Stimulated activated CD4-positive, alpha-beta T cell treated with anti-CD3 and anti-CD28 coated beads, Interleukin-15, amount 100 ng/mL, for 48 hours (primary cell): Measurements from ENCODE around the gene RAPGEF1.
"Not testable (repeated sequence)": the region's sequence is repeated elsewhere in the genome, so short reads cannot be mapped to it uniquely, and the experiment has no call there.

ENCODE experiments used
- DNase-seq, 2 donors: peaks; one replicate each; pipeline ENCODE4 v3.0.0-alpha.2; 2020; ENCODE audit warnings: low read depth in 2 of 2

RAPGEF1 gene

GRCh38 chr9:131562032-131562959 lies 177.6 kb downstream of the RAPGEF1 start:
- DNase-seq = no peak

GRCh38 chr9:131559421-131560000 lies 180.4 kb downstream of the RAPGEF1 start:
- DNase-seq = no peak

GRCh38 chr9:131557855-131558548 lies 181.9 kb downstream of the RAPGEF1 start:
- DNase-seq = no peak

- no peak for DNase-seq
Measured at GRCh38 chr9:131555841-131556673, 183.8 kb downstream of the RAPGEF1 start.

GRCh38 chr9:131554843-131555351 lies 185.0 kb downstream of the RAPGEF1 start:
- DNase-seq = no peak

- DNase-seq = no peak
Measured at GRCh38 chr9:131554087-131554842, 185.6 kb downstream of the RAPGEF1 start.

GRCh38 chr9:131552030-131552429 lies 187.8 kb downstream of the RAPGEF1 start:
- no peak for DNase-seq

GRCh38 chr9:131550465-131550864 lies 189.4 kb downstream of the RAPGEF1 start:
- not testable (repeated sequence) for DNase-seq

- not testable (repeated sequence) for DNase-seq
Measured at GRCh38 chr9:131549186-131549585, 190.7 kb downstream of the RAPGEF1 start.

GRCh38 chr9:131546336-131547084 lies 193.4 kb downstream of the RAPGEF1 start:
- no peak for DNase-seq

- no peak for DNase-seq
Measured at GRCh38 chr9:131545786-131546335, 194.0 kb downstream of the RAPGEF1 start.

- no peak for DNase-seq
Measured at GRCh38 chr9:131545003-131545785, 194.7 kb downstream of the RAPGEF1 start, which contains the start of gene PRRT1B. TSS of gene PRRT1B (plus strand) at chr9:131545523. CDS start at chr9:131545616, 93 bp downstream.

GRCh38 chr9:131543141-131543540 lies 196.7 kb downstream of the RAPGEF1 start:
- no peak for DNase-seq

- DNase-seq = no peak
Measured at GRCh38 chr9:131539223-131539923, 200.5 kb downstream of the RAPGEF1 start.

- DNase-seq = no peak
Measured at GRCh38 chr9:131537946-131538345, 201.9 kb downstream of the RAPGEF1 start.

GRCh38 chr9:131534721-131535237 lies 205.1 kb downstream of the RAPGEF1 start:
- no peak for DNase-seq

GRCh38 chr9:131530920-131531832 lies 208.7 kb downstream of the RAPGEF1 start, which contains the start of gene UCK1:
TSS of gene UCK1 (minus strand) at chr9:131531263. CDS start at chr9:131531174, 89 bp downstream.
- peak; percentile 60 for DNase-seq
